Ramos (cell line): ENCODE data around the gene RNU6-9.

Source experiments
- in situ Hi-C: fragments of 300-500 bp; cut with MboI; formaldehyde crosslinking; loops from one replicate; pipeline ENCODE4 v1.14.3; 2022; ENCODE audit warnings: low sequenced_read_pairs; ENCODE audit not compliant: unreplicated experiment

Gene RNU6-9

GRCh38 chr19:928471-929202, 35.4 kb downstream of the RNU6-9 start:
- in situ Hi-C loops, result no loop called here

GRCh38 chr19:929203-929890, 36.1 kb downstream of the RNU6-9 start:
- in situ Hi-C loops, result no loop called here

- in situ Hi-C loops, result no loop called here
These were observed 36.6 kb downstream of the RNU6-9 start for GRCh38 chr19:929891-930258.

- in situ Hi-C loops, result no loop called here
These were observed 38.8 kb downstream of the RNU6-9 start for GRCh38 chr19:931860-932647.

- in situ Hi-C loops, result no loop called here
These were observed 39.6 kb downstream of the RNU6-9 start for GRCh38 chr19:932648-933552.

GRCh38 chr19:933553-933882, 40.2 kb downstream of the RNU6-9 start:
- in situ Hi-C loops, result no loop called here

- in situ Hi-C loops, result no loop called here
These were observed 41.0 kb downstream of the RNU6-9 start for GRCh38 chr19:934197-934840.

- in situ Hi-C loops, result no loop called here
These were observed 41.7 kb downstream of the RNU6-9 start for GRCh38 chr19:934865-935479.

GRCh38 chr19:936175-936546, 42.9 kb downstream of the RNU6-9 start:
- in situ Hi-C loops, result no loop called here

GRCh38 chr19:937259-937694, 44.0 kb downstream of the RNU6-9 start:
- in situ Hi-C loops, result no loop called here

- in situ Hi-C loops, result no loop called here
These were observed 45.1 kb downstream of the RNU6-9 start for GRCh38 chr19:938233-938923.

- in situ Hi-C loops, result no loop called here
These were observed 46.2 kb downstream of the RNU6-9 start for GRCh38 chr19:939439-939838.

- in situ Hi-C loops, result no loop called here
These were observed 46.6 kb downstream of the RNU6-9 start for GRCh38 chr19:939922-940321.

GRCh38 chr19:940591-941291, 47.5 kb downstream of the RNU6-9 start:
- in situ Hi-C loops, result no loop called here

- in situ Hi-C loops, result no loop called here
These were observed 48.2 kb downstream of the RNU6-9 start for GRCh38 chr19:941292-942132.

- in situ Hi-C loops, result no loop called here
These were observed 48.9 kb downstream of the RNU6-9 start for GRCh38 chr19:942133-942645.
